GM23338 (cell line): ENCODE results near the gene NPHS1. TPM values are rescaled to one million over a fixed set of nuclear protein-coding genes. Genes with fewer than 3 reads are reported as not detected.

Experiments
- ATAC-seq: fragments of 200-7000 bp; cut with Tn5 transposase; 3 replicates; pipeline ENCODE4 v1.9.1; 2020
- DNase-seq: peaks from one replicate; pipeline ENCODE4 v3.0.0-alpha.2; 2015; ENCODE audit warnings: low spot score
- H2AFZ ChIP-seq: fragments of 200-600 bp; sonication (generic); 2 replicates; pipeline ENCODE4 v1.8.0; 2016; ENCODE audit warnings: antibody characterized with exemption, mild to moderate bottlenecking, moderate library complexity
- H3F3A ChIP-seq: fragments of 200-600 bp; sonication (generic); replicated peaks from 2 replicates; pipeline ENCODE4 v1.8.0; 2017; ENCODE audit warnings: antibody characterized with exemption, mixed run types, low read depth
- H3K27ac ChIP-seq: fragments of 200-600 bp; sonication (generic); 2 replicates; pipeline ENCODE4 v1.6.1; 2016; ENCODE audit warnings: low read depth
- H3K27me3 ChIP-seq: fragments of 200-600 bp; sonication (generic); 2 replicates; pipeline ENCODE4 v1.8.0; 2016; ENCODE audit warnings: mild to moderate bottlenecking, mixed run types, moderate library complexity; ENCODE audit not compliant: insufficient read depth
- H3K36me3 ChIP-seq: fragments of 200-600 bp; sonication (generic); 2 replicates; pipeline ENCODE4 v1.8.0; 2016; ENCODE audit warnings: mild to moderate bottlenecking; ENCODE audit not compliant: insufficient read depth
- H3K4me1 ChIP-seq: fragments of 200-600 bp; sonication (generic); 2 replicates; pipeline ENCODE4 v1.8.0; 2016; ENCODE audit warnings: mild to moderate bottlenecking, moderate library complexity; ENCODE audit not compliant: insufficient read depth
- H3K4me2 ChIP-seq: fragments of 200-600 bp; sonication (generic); 2 replicates; pipeline ENCODE4 v1.7.1; 2017; ENCODE audit warnings: mixed run types
- H3K4me3 ChIP-seq: fragments of 200-600 bp; sonication (generic); 2 replicates; pipeline ENCODE4 v1.6.1; 2016; ENCODE audit warnings: mixed run types
- H3K79me2 ChIP-seq: fragments of 200-600 bp; sonication (generic); replicated peaks from 2 replicates; pipeline ENCODE4 v1.8.0; 2017; ENCODE audit warnings: mild to moderate bottlenecking; ENCODE audit not compliant: insufficient read depth
- H3K9me2 ChIP-seq: fragments of 200-600 bp; sonication (generic); 2 replicates; pipeline ENCODE4 v1.8.0; 2017; ENCODE audit not compliant: insufficient read depth
- H4K20me1 ChIP-seq: fragments of 200-600 bp; sonication (generic); replicated peaks from 2 replicates; pipeline ENCODE4 v1.8.0; 2017; ENCODE audit warnings: mild to moderate bottlenecking; ENCODE audit not compliant: insufficient read depth
- H3K27ac Mint-ChIP-seq: 2 replicates; pipeline ENCODE4 v1.8.0; 2020; ENCODE audit warnings: inconsistent platforms, mild to moderate bottlenecking, moderate library complexity, mixed read lengths
- H3K27me3 Mint-ChIP-seq: 3 replicates; pipeline ENCODE4 v1.8.0; 2022; ENCODE audit warnings: low read depth, mild to moderate bottlenecking, moderate library complexity, mixed read lengths, inconsistent platforms; ENCODE audit not compliant: insufficient read depth, poor library complexity
- H3K36me3 Mint-ChIP-seq: 3 replicates; pipeline ENCODE4 v1.8.0; 2021; ENCODE audit warnings: low read depth, mild to moderate bottlenecking, inconsistent platforms, moderate library complexity, mixed read lengths
- H3K4me1 Mint-ChIP-seq: 3 replicates; pipeline ENCODE4 v1.8.0; 2020; ENCODE audit warnings: mild to moderate bottlenecking, inconsistent platforms, mixed read lengths
- H3K4me3 Mint-ChIP-seq: 3 replicates; pipeline ENCODE4 v1.8.0; 2021; ENCODE audit warnings: moderate library complexity, mild to moderate bottlenecking, inconsistent platforms, mixed read lengths
- H3K9me3 Mint-ChIP-seq: 3 replicates; pipeline ENCODE4 v1.8.0; 2020; ENCODE audit warnings: moderate library complexity, mild to moderate bottlenecking, inconsistent platforms, mixed read lengths
- CREB1 ChIP-seq: fragments of 250-450 bp; sonication (Bioruptor Pico); IDR thresholded peaks from 2 replicates; pipeline ENCODE4 v1.5.0; 2020; ENCODE audit warnings: low read depth, mild to moderate bottlenecking, moderate library complexity
- ETS1 ChIP-seq: IDR thresholded peaks from 2 replicates; pipeline ENCODE4 v1.6.1; 2016; ENCODE audit warnings: antibody characterized with exemption
- EZH2 ChIP-seq: fragments of 200-600 bp; sonication (generic); IDR thresholded peaks from one replicate; pipeline ENCODE4 v1.8.0; 2017; ENCODE audit warnings: antibody characterized with exemption, mild to moderate bottlenecking, low read depth; ENCODE audit not compliant: unreplicated experiment
- EZH2phosphoT487 ChIP-seq: fragments of 200-600 bp; sonication (generic); IDR thresholded peaks from one replicate; pipeline ENCODE4 v1.8.1; 2018; ENCODE audit warnings: antibody characterized with exemption; ENCODE audit not compliant: unreplicated experiment
- JUNB ChIP-seq: IDR thresholded peaks from one replicate; pipeline ENCODE4 v1.6.1; 2016; ENCODE audit warnings: antibody characterized with exemption; ENCODE audit not compliant: unreplicated experiment
- POLR2AphosphoS5 ChIP-seq: IDR thresholded peaks from 2 replicates; pipeline ENCODE4 v1.6.1; 2016; ENCODE audit warnings: antibody characterized with exemption, low read depth
- STAT1 ChIP-seq: IDR thresholded peaks from one replicate; pipeline ENCODE4 v1.6.1; 2016; ENCODE audit warnings: antibody characterized with exemption; ENCODE audit not compliant: unreplicated experiment
- ZNF114 ChIP-seq: fragments of 250-450 bp; sonication (Bioruptor Pico); IDR thresholded peaks from 2 replicates; pipeline ENCODE4 v1.5.0; 2020; ENCODE audit warnings: mild to moderate bottlenecking, moderate library complexity
- ZNF331 ChIP-seq: fragments of 250-450 bp; sonication (Bioruptor Pico); IDR thresholded peaks from 2 replicates; pipeline ENCODE4 v1.5.0; 2020; ENCODE audit warnings: low read depth, mild to moderate bottlenecking, moderate library complexity
- polyA plus RNA-seq: library from polyadenylated mRNA; unstranded; fragments of >200 nt; fragmentation: Nextera tagmentation; extraction: Ambion mirVana; gene quantifications from 2 replicates; pipeline ENCODE4 v1.2.1, GENCODE V29; 2016
- total RNA-seq: library from RNA; depleted of rRNA; stranded (reverse); fragments of >200 nt; shearing (Covaris generic); gene quantifications from 2 replicates; pipeline ENCODE4 v1.2.3, GENCODE V29; 2014
- TF ChIP-seq, protein P1 (sequence below): fragments of 250-450 bp; sonication (Bioruptor Pico); IDR thresholded peaks from 2 replicates; pipeline ENCODE4 v1.5.0; 2020; ENCODE audit warnings: mild to moderate bottlenecking, moderate library complexity
- TF ChIP-seq, protein P2 (sequence below), 2 experiments: fragments of 200-600 bp in 1 of 2; sonication (generic) in 1 of 2; conservative IDR thresholded peaks; 2 replicates each; pipeline versions ENCODE4 v1.5.1 to v1.6.1; 2016 to 2017; ENCODE audit warnings: antibody characterized with exemption in 2 of 2, low read depth in 2 of 2, mild to moderate bottlenecking in 2 of 2, moderate library complexity in 1 of 2

Gene NPHS1
- total and polyA plus RNA-seq, 2 experiments from 2014 or later, result 1.0 to 1.3 TPM

DNA sequence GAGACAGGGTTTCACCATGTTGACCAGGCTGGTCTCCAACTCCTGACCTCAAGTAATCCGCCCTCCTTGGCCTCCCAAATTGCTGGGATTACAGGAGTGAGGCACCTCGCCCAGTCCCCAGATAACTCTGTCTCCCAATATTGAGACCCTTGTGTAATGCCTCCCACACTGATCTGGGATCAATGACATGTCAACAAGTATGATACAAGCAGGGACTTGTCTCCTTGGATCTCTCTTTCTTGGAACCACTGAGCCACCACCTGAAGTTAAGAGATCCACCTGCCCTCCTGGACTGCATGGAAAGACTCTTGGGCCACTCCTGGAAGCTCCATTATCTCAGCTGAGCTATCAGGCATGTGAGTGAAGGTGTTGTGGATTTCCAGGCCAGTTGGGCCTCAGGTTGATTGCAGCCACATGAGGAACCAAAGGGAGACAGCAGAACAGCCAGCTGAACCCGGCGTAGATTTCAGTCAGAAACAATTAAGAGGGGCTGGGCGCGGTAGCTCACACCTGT is 33.0 kb upstream of the NPHS1 start (continued):
- TF ChIP-seq, protein P1, sequence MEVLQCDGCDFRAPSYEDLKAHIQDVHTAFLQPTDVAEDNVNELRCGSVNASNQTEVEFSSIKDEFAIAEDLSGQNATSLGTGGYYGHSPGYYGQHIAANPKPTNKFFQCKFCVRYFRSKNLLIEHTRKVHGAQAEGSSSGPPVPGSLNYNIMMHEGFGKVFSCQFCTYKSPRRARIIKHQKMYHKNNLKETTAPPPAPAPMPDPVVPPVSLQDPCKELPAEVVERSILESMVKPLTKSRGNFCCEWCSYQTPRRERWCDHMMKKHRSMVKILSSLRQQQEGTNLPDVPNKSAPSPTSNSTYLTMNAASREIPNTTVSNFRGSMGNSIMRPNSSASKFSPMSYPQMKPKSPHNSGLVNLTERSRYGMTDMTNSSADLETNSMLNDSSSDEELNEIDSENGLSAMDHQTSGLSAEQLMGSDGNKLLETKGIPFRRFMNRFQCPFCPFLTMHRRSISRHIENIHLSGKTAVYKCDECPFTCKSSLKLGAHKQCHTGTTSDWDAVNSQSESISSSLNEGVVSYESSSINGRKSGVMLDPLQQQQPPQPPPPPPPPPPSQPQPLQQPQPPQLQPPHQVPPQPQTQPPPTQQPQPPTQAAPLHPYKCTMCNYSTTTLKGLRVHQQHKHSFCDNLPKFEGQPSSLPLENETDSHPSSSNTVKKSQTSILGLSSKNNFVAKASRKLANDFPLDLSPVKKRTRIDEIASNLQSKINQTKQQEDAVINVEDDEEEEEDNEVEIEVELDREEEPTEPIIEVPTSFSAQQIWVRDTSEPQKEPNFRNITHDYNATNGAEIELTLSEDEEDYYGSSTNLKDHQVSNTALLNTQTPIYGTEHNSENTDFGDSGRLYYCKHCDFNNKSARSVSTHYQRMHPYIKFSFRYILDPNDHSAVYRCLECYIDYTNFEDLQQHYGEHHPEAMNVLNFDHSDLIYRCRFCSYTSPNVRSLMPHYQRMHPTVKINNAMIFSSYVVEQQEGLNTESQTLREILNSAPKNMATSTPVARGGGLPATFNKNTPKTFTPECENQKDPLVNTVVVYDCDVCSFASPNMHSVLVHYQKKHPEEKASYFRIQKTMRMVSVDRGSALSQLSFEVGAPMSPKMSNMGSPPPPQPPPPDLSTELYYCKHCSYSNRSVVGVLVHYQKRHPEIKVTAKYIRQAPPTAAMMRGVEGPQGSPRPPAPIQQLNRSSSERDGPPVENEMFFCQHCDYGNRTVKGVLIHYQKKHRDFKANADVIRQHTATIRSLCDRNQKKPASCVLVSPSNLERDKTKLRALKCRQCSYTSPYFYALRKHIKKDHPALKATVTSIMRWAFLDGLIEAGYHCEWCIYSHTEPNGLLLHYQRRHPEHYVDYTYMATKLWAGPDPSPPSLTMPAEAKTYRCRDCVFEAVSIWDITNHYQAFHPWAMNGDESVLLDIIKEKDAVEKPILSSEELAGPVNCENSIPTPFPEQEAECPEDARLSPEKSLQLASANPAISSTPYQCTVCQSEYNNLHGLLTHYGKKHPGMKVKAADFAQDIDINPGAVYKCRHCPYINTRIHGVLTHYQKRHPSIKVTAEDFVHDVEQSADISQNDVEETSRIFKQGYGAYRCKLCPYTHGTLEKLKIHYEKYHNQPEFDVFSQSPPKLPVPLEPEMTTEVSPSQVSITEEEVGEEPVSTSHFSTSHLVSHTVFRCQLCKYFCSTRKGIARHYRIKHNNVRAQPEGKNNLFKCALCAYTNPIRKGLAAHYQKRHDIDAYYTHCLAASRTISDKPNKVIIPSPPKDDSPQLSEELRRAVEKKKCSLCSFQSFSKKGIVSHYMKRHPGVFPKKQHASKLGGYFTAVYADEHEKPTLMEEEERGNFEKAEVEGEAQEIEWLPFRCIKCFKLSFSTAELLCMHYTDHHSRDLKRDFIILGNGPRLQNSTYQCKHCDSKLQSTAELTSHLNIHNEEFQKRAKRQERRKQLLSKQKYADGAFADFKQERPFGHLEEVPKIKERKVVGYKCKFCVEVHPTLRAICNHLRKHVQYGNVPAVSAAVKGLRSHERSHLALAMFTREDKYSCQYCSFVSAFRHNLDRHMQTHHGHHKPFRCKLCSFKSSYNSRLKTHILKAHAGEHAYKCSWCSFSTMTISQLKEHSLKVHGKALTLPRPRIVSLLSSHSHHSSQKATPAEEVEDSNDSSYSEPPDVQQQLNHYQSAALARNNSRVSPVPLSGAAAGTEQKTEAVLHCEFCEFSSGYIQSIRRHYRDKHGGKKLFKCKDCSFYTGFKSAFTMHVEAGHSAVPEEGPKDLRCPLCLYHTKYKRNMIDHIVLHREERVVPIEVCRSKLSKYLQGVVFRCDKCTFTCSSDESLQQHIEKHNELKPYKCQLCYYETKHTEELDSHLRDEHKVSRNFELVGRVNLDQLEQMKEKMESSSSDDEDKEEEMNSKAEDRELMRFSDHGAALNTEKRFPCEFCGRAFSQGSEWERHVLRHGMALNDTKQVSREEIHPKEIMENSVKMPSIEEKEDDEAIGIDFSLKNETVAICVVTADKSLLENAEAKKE (CRISPR knock-in tag), result no peak
- no peak for TF ChIP-seq CREB1 (CRISPR knock-in tag)
- TF ChIP-seq ETS1, result no peak
- TF ChIP-seq EZH2phosphoT487, result no peak

GRCh38 chr19:35883882-35884281 is 31.6 kb upstream of the NPHS1 start:
- H3K79me2 ChIP-seq, result no peaks in the 10 kb centered on the region
- H3K4me1 ChIP-seq, result peaks cover 5% of the 10 kb centered on the region; the same call in 1 of the 2 replicates
- DNase-seq (no peak), ATAC-seq (no peak)
- 0 out of 2 replicates have a peak, but pooled peaks cover under 1% of the 10 kb centered on the region for H3K27me3 ChIP-seq
- H3F3A ChIP-seq, result 0 out of 2 replicates have a peak, but pooled peaks cover 3% of the 10 kb centered on the region
- Mint-ChIP-seq H3K9me3 (no peaks in the 10 kb centered on the region), H3K27me3 (peaks cover 17% of the 10 kb centered on the region), H3K36me3 (peaks cover 25% of the 10 kb centered on the region), H3K4me1 (peaks cover 8% of the 10 kb centered on the region), H3K4me3 (no peak overlapping the region), H3K27ac (no peak overlapping the region)
- no peak overlapping the region for H3K4me2 ChIP-seq
- no peaks in the 10 kb centered on the region for H3K9me2 ChIP-seq
- H3K4me3 ChIP-seq, result no peak overlapping the region
- H2AFZ ChIP-seq, result no peak overlapping the region
- no peaks in the 10 kb centered on the region; the same call in none of the 2 replicates for H4K20me1 ChIP-seq
- H3K27ac ChIP-seq, result no peak overlapping the region
- H3K36me3 ChIP-seq, result 0 out of 2 replicates have a peak, but pooled peaks cover 3% of the 10 kb centered on the region
- TF ChIP-seq STAT1, result no peak
- no peak for TF ChIP-seq ZNF114 (CRISPR knock-in tag)
- TF ChIP-seq, protein P2, sequence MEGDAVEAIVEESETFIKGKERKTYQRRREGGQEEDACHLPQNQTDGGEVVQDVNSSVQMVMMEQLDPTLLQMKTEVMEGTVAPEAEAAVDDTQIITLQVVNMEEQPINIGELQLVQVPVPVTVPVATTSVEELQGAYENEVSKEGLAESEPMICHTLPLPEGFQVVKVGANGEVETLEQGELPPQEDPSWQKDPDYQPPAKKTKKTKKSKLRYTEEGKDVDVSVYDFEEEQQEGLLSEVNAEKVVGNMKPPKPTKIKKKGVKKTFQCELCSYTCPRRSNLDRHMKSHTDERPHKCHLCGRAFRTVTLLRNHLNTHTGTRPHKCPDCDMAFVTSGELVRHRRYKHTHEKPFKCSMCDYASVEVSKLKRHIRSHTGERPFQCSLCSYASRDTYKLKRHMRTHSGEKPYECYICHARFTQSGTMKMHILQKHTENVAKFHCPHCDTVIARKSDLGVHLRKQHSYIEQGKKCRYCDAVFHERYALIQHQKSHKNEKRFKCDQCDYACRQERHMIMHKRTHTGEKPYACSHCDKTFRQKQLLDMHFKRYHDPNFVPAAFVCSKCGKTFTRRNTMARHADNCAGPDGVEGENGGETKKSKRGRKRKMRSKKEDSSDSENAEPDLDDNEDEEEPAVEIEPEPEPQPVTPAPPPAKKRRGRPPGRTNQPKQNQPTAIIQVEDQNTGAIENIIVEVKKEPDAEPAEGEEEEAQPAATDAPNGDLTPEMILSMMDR (conservative IDR thresholded peaks at IDR 0.05; ENCODE audit: low read depth in 2 of 2), result no peak
- no peak for TF ChIP-seq JUNB
- TF ChIP-seq ETS1, result no peak
- TF ChIP-seq ZNF331 (CRISPR knock-in tag), result no peak
- no peak for TF ChIP-seq EZH2
- TF ChIP-seq CREB1 (CRISPR knock-in tag), result no peak
- no peak for TF ChIP-seq POLR2AphosphoS5
